22Rv1 (cell line): ENCODE data around the gene DNAH1.

Experiments
- ZFX ChIP-seq: fragments of 450-650 bp; IDR thresholded peaks from 2 replicates; pipeline ENCODE4 v1.6.1; 2017; ENCODE audit warnings: antibody characterized with exemption, borderline replicate concordance
- TF ChIP-seq, protein P1 (sequence below): fragments of 450-650 bp; IDR thresholded peaks from 2 replicates; pipeline ENCODE4 v1.5.1; 2017; ENCODE audit warnings: mild to moderate bottlenecking

GRCh38 chr3:52374173-52374572, 58.1 kb downstream of the DNAH1 start:
- TF ChIP-seq, protein P1, sequence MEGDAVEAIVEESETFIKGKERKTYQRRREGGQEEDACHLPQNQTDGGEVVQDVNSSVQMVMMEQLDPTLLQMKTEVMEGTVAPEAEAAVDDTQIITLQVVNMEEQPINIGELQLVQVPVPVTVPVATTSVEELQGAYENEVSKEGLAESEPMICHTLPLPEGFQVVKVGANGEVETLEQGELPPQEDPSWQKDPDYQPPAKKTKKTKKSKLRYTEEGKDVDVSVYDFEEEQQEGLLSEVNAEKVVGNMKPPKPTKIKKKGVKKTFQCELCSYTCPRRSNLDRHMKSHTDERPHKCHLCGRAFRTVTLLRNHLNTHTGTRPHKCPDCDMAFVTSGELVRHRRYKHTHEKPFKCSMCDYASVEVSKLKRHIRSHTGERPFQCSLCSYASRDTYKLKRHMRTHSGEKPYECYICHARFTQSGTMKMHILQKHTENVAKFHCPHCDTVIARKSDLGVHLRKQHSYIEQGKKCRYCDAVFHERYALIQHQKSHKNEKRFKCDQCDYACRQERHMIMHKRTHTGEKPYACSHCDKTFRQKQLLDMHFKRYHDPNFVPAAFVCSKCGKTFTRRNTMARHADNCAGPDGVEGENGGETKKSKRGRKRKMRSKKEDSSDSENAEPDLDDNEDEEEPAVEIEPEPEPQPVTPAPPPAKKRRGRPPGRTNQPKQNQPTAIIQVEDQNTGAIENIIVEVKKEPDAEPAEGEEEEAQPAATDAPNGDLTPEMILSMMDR: no peak
- no peak for TF ChIP-seq ZFX
